ENCODE results near the gene GNB1.

Gene GNB1

DNA sequence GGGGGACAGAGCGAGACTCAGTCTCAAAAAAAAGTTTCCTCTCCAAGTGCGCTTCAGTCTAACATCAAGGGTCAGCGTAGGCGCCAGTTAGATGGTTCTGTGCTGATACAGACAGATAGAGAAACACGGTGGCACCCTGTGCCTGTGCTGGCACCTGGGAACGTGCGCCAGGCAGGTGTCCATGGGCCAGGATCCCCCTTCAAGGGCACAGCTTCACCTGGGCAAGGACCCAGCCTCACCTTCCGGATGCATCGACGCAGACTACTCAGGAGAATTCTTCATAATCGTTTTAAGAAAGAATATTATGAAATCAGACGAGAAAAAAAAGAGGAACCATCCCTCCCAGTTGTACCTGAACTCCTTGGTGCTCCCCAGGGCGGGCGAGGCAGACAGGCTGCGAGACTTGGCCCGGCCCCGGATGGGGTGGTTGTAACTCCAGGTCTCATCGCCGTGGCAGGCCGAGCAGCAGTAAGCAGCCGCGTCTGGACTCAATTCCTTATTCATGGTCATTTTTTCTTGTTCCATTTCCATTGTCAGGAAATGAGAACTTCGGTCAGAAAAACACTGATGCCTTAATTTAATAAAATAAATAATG, 125.9 kb downstream of the GNB1 start:
- TF ChIP-seq ZNF274 (IDR thresholded peaks at IDR 0.05; ENCODE audit: low read depth, low read length), result no peak
- no peak overlapping the region for H3K4me3 ChIP-seq (ENCODE audit: low read length)

DNA sequence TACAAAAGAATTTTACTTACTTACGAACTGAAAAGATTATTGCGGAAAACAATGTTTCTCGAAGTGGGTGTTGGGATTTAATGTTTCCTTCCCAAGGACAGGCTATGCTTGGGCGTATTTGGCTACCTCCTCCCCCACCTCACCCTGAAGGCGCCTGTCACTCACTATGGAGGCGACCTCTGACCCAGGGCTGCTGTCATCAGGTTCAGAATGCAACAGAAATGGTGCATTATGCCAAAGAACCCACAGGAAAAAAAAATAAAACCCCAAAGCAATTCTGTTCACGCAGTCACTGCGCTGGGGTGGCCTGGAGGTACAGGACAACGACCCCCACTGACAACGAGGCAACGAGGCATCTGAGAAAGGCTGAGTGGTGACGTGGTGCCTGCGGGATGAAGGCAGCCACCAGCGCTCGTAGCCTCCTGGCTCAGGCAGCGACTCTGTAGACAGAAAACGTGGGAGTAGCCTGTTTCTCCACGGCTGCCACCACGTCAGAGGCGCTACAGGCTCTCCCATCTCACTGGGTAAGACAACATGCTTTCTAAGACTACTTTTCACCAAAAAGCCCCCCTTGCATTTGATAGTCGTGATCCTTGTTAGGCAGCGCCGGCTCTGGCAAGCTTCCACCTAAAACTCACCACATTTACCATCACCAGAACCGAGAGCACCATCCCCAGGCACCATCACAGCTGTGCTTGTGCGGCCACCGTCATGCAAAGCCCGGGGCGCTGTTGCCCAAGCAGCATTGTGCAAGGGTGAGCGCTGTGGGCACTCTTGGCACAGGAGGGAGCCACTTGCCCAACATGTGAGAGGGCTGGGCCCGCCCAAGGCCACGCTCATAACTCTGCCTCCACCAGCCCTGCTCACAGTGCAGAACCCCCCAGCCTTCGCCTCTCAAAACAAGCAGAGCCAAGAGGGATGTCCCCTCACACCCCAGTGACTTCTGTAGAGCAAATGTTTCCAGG, 126.9 kb downstream of the GNB1 start:
- TF ChIP-seq ZNF274 (IDR thresholded peaks at IDR 0.05; ENCODE audit: low read depth, low read length), result no peak

DNA sequence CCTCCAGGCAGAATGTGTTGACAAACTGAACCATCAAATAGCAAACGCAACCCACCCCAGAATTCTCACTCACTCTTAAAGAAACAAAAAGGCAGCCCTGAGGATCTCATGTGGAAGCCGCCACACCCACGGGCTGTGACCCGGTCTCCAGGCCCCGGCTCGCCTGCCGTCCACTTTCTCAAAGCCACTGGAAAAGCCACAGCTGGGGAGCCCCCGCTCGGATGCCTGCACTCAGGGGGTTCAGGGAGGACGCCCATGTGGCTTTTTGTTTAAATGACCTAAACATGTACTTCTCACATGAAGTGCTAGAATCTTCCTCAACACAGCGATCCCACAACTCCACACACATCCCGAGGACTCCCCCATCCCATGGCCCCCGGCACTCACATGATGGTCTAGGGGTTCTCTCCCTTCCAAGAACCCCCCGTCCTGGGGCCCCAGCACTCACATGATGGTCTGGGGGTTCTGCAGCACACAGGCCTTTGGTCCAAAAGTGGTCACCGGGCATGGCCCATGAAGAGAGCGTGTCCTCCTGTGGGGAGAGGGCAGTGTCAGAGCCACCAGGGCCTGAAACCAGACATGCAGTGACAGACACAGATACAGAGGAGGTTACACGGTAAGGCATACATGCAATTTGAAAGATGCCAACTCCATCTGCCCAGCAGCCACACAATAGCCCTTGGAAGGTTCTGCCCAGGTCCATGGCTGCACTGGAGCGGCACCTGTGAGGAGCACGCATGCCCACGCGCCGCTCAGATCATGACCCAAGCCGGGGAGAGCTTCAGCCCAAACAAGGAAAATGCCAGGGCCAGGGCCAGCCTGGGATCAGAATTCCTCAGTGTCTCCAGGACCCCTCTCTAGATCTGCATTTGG, 129.1 kb downstream of the GNB1 start:
- H3K4me3 ChIP-seq (ENCODE audit: low read length), result no peak overlapping the region
- no peak for TF ChIP-seq ZNF274 (IDR thresholded peaks at IDR 0.05; ENCODE audit: low read depth, low read length)

More for the DNA sequence above, 126.9 kb downstream of the GNB1 start:
- no peak overlapping the region for H3K4me3 ChIP-seq (ENCODE audit: low read length)

DNA sequence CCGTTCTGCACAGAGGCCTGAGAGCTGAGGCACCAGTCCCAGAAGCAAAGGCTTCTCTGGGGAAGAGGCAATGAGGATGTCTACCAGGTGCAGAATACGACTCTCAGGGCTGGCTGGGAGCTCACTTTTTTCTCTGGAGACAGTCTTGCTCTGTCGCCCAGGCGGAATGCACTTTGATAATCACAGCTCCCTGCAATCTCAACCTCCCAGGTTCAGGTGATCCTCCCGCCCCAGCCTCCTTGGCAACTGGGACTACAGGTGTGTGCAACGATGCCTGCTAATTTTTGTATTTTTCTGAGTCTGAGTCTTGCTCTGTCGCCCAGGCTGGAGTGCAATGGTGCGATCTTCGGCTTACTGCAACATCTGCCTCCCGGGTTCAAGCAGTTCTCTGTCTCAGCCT, 130.2 kb downstream of the GNB1 start:
- H3K4me3 ChIP-seq (ENCODE audit: low read length), result no peak overlapping the region
- TF ChIP-seq ZNF274 (IDR thresholded peaks at IDR 0.05; ENCODE audit: low read depth, low read length), result no peak

DNA sequence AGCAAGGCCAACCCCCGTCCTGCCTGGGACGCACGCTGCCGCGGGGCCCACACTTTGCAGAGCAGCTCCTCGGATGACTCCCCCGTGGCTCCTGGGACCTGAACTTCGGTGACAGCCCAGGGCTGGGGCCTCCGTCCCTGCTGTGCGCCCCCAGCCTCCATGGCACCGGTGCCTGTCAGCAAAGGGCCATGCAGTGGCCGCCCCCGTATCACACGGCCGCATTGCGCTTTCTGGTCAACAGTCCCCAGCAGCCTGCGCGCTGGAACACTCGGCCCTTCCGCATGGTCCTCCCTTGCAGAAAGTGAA, 130.6 kb downstream of the GNB1 start:
- TF ChIP-seq ZNF274 (IDR thresholded peaks at IDR 0.05; ENCODE audit: low read depth, low read length), result no peak
- H3K4me3 ChIP-seq (ENCODE audit: low read length), result no peak overlapping the region

DNA sequence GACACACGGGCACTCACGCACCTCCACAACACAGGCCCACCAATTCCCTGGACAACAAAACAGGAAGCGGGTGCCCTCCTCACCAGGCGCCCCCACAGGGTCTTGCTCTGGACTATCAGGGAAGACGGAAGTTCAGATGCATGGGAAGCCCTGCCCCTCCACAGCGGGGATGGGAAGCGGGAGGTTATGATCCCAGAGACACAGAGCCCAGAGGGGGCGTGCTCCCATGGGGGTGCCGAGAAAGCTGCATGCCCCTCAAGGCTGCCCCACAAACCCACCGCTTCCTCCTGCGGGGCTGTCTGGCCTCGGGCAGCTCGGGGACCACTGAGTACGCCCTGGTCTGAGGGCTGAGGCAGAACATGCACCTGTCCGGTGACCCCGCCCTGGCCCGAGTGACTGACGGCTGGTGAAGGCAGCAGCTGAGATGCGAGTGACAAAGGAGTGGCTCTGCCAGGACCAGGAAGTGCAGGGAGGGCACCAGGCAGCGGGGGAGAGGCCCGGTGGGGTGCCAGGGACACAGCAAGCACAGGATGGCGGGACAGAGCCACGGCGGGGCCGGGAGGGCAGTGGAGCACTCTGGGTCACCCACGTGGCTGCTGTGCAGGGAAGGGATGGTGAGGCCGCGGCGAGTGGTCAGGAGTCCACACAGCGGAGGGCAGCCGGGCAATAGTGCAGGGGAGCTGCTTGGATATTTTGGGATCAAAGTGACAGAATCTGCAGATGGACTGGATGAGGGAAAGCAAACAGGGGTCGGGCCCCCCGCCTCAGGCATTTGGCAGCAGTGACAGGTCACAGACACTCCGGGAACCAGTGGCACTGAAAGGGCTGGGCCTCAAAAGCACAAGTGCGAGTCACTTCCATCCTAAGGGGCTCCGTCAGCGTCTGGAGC, 131.2 kb downstream of the GNB1 start:
- no peak for TF ChIP-seq ZNF274 (IDR thresholded peaks at IDR 0.05; ENCODE audit: low read depth, low read length)
- H3K4me3 ChIP-seq (ENCODE audit: low read length), result no peak overlapping the region

DNA sequence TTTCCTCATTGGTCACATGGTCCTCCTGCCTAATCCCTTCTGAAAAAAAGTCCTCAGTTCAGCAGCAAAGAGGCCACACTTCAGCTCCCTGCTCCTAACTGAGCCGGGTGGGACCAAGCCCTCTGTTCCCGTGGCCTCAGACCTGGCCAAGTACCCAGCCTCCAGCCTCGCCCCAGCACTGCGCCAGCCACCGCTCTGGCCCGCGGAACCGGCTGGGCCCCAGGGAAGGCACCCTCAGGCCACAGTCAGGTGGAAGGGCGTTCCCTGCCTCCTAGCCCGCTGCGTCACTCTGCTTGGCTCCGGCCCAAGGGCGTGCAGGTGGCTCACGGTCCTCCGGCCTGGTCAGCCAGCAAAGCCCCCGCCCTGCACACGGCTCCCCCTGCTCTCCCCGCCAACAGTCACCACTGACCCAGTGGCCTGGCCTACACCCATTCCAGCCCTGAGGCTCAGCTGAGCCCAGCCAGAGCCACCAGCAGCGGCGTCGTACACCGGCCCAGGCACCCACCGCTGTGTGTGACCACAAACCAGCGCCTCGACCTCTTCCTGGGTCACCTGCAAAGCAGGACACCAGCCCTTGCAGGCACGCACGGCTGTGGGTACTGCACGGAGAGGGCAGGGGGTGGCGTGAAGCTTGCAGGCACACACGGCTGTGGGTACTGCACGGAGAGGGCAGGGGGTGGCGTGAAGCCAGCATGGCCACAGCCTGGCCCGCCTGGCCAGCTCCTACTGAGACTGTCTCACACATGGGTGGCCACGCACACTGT, 132.0 kb downstream of the GNB1 start:
- no peak overlapping the region for H3K4me3 ChIP-seq (ENCODE audit: low read length)
- TF ChIP-seq ZNF274 (IDR thresholded peaks at IDR 0.05; ENCODE audit: low read depth, low read length), result no peak

DNA sequence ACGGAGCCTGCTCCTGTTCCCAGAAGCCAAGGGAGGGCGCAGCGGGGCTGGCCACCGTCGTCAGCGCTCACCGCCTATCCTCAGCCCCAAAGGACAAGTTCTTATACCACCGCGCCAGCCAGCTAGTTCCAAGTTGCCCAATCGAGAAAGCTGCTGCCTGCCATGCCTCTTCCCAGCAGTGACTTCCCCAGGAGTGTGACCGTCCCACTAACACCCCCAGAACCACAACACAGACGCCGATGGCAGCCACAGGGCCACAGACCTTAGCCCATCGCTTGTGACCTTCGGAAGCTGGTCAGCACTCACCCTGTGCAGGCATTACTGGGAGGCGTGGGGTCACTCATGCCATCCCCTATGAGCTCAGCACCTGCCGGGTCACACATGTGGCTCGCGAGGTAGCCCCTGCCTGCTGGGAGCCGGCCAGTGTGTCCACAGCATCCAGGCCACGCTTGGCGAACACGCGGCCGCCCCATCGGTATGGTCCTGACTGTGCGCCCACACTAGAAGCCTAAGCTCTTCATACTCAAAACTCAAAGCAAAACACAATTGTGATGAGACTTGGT, 132.7 kb downstream of the GNB1 start:
- no peak overlapping the region for H3K4me3 ChIP-seq (ENCODE audit: low read length)
- TF ChIP-seq ZNF274 (IDR thresholded peaks at IDR 0.05; ENCODE audit: low read depth, low read length), result no peak

DNA sequence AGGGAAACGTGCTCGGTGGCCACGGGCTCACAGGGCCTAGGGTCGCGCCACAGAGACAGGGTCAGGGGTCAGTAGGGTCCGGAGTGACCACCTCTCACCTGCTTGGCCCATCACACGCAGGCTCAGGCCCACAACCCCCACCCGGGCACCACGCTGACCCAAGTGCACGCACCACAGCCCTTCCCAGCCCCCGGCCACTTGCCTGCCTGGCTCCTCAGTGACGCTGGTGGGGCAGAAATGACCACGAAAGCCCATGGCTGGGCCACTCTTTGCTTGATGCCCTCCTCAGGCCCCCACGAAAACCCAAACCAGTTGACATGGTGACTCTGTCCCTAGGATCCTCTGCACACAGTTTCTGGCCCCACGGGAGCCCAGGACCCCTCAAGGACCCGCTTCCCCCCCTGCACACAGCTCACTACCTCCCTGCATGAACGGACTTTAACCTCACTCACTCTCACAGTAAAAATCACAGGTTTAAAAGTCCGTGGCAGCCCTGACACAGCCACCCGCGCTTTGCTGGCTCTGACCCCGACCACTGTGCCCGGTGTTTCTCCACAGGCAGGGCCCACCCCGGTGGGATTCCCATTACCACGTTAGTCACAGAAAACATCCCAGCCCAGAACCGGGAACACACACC, 133.3 kb downstream of the GNB1 start:
- no peak overlapping the region for H3K4me3 ChIP-seq (ENCODE audit: low read length)
- no peak for TF ChIP-seq ZNF274 (IDR thresholded peaks at IDR 0.05; ENCODE audit: low read depth, low read length)

DNA sequence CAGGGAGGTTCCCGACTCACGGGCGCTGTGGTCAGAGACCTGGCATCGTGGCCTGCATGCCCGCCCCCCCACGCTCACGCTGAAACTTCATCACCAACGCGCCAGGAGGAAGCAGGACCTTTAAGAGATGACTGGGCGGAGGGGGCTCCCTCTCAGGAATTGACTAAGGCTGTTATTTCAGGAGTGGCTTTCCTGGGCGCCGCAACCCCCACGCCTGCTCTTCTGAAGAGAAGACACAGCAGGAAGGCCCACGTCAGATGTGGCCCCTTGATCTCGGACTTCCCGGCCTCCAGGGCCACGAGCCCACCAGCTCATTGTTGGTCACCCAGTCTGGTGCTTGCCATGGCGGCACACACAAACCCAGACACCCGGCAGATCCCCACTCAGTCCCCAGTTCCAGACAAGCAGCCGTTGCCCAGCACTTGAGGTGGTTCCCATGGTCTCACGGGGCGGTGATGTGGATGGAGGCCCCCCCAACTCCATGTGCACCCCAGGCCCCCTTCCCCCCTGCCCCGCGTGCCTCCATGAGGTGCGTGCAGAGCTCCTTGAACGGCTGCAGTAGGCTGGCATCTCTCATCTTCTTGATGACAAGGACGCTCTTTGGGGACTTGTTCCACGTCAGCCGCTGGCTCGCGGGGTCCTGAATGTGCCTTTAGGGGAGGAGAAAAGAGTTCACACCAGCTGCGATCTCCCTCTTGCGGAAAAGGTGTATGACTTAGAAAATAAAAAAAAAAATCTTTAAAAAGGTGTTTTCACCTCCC, 134.0 kb downstream of the GNB1 start:
- H3K4me3 ChIP-seq (ENCODE audit: low read length), result no peak overlapping the region
- no peak for TF ChIP-seq ZNF274 (IDR thresholded peaks at IDR 0.05; ENCODE audit: low read depth, low read length)

DNA sequence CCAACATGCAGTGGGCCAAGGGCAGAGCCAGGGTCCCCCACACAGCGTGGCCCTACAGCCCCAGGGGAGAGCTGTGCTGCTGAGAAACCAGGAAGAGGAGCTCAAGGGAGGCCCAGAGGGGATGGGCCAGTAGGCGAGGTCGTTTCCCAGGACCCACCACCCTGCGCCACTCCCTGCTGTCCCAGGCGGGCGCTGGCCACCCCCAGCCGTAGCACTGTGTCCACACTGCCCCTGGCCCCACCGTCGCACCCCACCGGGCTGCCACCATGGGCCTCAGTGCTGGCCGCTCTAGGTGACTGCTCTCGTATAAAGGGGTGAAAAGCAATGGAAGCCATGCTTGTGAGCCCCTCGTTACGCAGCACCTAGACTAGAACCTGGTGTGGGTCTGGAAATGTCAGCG, 135.0 kb downstream of the GNB1 start:
- no peak for TF ChIP-seq ZNF274 (IDR thresholded peaks at IDR 0.05; ENCODE audit: low read depth, low read length)
- no peak overlapping the region for H3K4me3 ChIP-seq (ENCODE audit: low read length)

Data from GM08714 (cell line).